Astrocyte of the hippocampus (primary cell): ENCODE results near the gene COBL.
A peak's percentile ranks its signal among the peaks of the same experiment; 100 is the strongest.
"Not testable (repeated sequence)": the region's sequence is repeated elsewhere in the genome, so short reads cannot be mapped to it uniquely, and the experiment has no call there.

ENCODE experiments used
- DNase-seq: peaks from one replicate; pipeline ENCODE4 v3.0.0; 2011; ENCODE audit warnings: low read depth, low spot score

Gene COBL

DNA sequence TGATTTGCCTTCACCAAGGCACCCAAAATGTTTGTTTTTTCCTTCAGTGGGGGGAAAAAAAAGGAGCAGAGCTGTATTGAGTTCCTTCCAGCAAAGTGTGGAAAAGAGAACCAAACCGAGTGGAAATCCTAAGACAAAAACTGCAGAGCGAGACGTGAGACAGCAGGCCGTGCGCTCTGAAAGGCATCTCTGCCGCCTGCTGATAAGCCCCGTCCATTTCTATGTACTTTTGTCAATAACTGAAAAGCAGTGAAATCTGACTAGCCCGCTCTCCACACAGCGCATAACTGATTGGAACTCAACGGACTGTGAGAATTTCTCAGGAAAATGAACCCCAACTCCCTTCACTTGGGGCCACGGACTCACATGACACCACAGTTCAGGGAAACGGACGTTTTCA, 83.2 kb downstream of the COBL start:
- no peak for DNase-seq

DNA sequence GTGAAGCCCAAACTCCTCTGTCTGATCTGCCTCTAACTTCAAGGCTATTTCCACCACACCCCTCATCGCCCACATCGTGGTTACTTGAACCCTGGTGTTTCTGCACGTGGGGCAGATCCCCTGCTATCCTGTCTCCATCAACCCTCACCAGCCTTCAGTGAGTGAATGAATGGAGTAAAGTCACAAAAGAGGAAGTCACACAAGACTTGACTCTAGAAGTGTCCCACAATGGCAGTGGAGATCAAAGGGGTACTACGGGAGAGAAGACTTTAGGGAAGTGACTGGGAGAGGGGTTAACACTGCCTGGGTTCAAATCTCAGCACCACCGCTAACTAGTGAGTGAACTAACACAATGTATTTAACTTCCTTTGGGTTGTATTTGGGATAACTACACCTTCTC, 85.9 kb downstream of the COBL start:
- no peak for DNase-seq

DNA sequence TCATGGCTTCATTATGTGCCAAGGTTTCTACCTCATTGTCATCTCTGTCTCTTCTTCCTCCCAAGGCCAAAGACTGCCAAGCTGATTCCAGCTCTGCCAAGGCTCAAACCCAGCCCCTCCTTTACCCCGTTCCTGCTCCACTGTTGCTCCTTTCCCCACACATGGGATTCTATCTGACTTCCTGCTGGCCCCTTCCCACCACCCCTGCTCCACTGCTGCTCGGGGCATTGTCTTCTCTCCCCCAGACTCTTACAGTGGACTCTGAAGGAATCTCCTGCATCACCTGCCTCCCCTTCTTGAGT, 86.3 kb downstream of the COBL start:
- no peak for DNase-seq

DNA sequence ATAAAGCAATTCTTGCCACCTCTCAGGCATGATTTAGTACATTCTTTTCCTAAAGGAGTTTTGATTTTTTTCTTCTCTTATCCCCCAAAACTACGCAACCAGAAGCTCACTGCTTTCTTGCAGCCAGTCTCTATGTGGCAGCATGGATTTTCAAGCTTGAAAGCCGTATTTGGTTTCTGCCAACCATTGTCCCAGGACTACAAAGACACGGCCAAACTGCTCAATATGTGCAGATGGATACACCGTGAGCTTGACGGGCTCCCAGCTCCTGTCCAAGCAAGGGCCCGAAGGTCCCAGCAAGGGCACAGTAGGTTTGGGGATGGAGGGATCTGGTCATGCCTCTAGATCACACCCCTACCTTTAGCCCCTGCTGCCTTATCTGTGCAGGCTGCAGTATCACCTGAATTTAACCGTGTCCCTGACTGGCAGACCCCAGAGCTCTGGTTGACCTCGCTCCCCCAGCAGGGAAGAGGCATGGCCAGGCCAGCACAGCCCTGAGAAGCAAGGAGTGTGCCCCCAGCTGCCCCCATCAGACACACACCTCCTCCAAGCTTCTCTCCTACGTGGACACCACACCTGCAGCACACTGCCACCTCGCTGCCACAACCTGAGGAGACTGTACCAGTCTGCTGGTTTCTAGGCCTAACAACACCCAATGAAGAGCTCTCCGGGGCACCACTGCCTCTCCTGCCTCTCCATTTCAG, 86.8 kb downstream of the COBL start:
- DNase-seq, result no peak

DNA sequence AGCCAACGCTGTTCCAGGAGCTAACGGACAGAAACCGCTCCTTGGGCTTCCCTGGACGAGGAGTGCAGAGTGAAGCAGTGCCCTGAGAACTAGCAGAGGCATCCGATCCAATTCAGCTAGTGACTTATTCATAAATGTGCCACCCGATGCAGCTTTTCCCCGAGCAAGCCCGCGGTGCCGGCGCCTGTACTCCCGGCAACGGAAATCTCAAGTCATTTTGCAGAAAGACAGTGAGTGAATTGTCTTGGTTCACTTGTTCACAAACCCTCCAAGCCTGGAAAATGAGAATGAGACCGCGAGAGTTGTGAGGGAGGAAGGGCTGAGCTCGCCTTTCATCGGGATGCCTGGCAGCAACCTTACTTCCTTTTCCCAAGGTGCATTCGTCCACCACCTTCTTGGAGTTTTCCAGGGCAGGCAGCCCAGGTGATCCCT, 87.5 kb downstream of the COBL start:
- peak; percentile 25 for DNase-seq

DNA sequence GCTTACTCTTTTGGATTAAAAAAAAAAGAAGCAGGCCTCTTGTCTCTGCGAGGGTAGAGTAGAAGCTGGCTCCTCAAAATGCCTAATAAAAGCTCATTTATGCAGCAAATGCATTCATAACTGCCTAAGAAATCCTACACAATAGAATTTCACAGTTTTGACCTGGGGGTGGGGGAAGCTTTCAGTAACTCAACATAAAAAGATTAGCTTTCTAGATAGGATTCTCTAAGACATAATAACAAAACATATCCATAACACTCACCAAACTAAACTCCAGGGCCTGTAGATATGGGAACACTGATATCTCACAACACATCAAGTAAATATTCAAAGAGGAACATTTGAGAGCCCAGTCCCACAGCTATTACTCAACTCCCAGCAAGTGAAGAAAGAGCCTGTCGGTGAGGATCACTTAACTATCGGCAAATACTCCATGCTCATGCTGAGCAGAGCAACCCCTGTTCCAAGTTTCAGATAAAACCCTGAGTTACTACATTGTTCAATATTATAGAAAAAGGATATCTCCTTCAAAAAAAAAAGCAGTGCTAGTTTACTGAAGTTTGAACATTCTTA, 88.1 kb downstream of the COBL start:
- no peak for DNase-seq

DNA sequence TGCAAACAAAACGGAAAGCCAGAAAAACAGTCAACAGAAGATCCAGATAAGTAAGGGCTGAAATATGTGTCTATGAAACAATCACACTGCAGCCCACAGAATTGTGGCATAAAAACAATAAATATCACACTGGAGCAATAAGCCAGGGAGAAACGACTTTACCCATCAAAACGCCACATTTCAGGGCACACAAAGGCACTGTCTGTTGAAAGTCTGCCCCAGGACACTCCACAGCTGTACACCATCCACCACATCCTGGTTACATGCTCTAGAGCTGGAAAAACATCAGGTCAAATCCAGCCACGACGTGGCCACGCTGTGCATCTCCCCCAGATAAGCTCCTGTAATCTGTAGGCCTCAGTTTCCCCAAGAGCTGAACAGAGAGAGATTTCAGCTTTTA, 88.7 kb downstream of the COBL start:
- no peak for DNase-seq

DNA sequence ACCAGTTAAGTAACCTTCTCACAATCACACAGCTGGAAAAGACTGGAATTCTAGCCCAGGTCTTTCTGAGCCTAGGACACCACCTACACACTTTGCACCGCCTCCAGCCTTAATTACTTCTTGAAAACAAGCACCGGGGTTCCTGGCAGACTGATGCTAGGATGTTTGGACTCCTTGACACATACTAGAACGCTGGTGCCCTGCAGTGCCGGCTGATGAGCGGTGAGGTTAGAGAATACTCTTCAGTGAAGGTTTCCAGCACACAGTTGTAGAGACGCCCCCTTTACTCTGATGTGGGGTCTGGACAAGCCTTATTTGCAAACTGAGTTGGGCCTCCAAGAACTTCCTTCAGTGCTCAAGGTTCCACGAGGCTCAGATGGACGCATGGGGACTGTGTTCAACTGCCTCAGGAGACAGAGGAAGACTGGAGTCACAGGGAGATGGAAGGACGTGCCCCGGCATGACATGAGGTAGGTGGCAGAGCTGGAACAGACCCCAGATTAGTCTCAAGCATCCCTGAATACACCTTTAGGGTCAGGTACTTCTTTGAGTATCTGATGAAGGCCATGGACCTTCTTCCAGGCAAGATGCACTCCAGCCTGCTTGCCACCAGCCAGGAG, 89.6 kb downstream of the COBL start:
- no peak for DNase-seq

DNA sequence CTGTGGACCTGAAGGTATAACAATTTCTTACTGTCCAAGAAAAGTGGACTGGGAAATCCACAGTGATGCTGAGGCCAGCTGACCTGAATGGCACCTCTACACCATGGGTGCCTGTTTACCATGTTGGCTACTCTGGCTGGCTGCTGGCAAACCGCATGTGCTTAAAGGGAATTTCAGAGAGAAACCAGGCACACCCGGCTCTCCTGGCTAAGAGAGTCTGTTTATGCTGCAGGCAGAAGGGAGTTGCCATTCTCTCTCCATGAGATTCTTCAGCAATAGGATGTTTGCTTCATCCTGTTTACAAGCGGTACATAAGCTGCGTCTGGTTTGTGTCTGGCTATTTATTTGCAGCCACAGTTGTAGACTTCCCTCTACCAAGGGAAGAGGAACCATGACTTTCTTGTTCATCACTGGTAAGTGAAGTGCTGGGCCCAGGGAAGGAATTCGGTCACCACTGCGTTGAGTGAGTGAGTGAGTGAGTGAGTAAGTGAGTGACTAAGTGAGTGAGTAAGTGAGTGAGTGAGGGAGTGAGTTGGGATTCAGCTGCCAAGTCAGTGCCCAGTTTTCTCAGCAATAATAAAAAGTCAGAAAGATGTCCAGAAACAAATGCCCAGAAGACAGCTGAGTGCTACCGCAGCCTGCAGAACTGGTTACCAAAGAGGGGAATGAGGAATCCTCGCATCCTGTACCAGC, 90.4 kb downstream of the COBL start:
- DNase-seq, result no peak

DNA sequence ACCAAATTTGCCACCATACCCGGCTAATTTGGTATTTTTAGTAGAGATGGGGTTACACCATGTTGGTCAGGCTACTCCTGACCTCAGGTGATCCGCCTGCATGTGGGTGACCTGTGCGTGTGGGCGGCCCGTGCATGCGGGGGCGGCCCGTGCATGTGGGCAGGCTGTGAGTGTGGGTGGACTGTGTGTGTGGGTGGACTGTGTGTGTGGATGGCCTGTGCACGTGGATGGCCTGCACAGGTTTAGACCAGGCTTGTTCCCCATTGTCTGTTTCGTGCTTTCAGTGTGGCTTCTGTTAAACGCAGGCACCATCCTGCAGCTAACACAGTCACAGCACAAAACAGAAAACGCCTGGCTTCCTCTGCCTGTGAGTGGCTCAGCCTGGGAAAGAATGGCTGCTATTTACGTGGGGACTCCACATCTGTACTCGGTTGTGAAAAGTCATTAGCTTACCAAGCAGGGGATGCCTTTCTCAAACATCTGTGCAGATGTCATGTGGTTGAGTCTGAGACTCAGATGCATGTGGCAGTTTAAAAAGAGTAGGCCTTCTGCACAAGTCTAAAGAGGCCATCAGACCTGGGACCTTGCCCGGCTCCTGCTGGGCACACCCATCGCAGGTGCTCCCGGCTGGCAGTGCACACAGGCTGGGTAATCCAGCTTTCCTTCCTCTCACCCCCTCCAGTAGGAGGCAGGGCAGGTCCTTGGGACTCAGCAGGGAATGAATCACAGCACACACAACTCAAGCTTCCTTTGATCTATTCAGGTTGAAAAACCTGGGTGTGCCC, 91.6 kb downstream of the COBL start:
- DNase-seq, result no peak

DNA sequence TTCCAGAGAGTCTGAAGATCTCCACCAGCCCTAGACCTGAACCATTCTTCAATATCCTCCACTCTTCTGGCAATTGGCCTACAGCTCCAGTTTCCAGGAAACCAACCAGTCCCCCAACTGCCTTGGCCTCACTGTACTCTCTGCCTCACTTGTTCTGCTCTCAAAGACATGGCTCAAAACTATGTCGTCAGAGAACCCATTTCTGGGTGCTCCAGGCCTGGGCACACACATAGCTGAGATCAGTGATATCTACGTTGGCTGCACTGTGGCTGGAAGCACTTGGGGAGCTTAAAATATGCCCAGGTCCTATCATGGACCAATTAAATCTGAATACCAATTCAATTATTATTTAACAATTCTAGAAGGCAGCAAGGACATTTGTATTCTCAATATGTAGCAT, 93.1 kb downstream of the COBL start:
- no peak for DNase-seq

DNA sequence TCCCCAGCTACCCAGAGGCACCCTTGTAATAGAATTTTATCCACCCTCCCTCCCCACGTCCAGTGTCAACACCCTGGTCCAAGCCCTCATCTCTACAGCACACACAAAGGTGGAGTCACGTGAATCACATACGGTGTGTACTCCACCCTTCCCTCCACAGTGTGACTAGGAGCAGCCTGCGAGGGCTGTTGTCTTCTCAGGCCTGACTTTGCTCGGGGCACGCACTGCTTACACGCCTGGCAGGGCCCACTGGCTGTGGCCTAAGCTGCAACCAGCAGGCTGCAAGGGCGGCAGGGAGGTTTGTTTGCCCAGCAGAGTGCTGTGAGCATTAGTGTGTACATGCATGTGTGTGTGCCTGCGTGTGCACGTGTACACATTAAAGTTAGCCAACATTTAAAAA, 93.7 kb downstream of the COBL start:
- DNase-seq, result no peak

DNA sequence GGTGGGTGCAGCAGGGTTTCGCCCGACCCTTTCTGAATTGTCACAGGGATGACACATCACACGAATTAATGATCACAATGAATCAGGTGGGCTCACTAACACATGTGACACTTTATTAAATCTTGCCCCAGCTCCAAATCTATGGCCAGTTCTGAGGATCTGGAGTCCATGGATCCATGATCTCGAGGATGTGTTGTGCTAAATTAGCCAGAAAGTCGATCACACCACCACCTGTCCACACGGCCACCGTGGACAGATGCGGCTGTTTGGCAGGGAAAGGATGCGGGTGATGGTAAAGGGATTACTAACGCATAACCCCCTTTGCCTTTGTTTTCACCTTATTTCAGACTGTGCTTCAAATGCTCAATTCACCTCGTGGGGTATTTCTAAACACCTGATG, 96.4 kb downstream of the COBL start:
- DNase-seq, result no peak

DNA sequence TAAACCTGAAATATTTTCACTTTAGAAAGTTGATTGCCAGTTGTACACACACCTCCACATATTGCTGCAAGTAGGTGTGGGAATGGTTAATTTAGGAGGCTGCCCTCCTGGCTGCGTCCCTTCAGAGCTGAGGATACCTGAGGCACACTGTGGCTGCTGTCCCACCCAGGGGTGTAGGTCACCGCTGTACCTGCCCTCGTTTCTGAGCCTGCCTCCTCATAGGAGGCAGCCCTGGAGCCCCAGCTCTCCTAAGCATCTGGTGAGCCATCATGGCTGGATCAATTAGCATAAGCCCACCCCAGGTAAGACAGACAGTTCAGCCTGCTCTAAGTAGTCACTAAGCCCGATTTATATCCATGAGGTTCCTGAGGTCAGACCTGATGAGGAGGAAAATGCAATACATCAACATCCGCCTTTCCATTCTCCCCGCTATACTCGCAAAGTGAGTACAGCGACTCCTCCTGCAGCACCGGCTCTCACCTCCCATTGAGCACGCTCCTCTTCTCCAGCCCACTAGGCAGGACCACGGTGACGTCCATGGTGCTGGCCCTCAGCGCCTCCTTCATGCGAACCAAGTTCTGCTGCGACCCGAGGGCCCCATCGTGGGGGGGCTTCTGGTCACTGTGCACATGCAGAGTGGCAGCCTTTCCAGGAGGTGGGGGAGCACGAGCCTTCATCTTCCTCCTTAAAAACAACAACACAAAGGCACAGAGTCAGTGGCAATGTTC, 97.2 kb downstream of the COBL start:
- DNase-seq, result no peak

DNA sequence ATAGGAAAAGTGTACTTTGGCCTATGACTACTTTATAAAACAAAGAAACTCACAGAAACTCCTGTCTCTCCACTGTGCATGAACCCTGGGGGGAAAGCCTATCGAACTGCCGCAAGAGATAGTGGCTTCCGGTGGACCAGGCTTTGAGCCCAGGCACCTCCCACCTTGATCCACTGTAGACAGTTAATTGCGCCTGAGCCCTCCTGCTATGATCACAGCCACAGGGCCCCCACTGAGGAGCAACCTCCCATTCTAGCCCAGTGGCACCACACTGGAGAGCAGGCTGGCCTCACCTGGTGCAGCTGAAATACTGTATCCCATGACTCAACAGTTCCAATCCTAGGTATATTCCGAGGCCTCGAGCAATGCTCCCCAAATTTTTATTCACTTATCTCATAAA, 98.8 kb downstream of the COBL start:
- no peak for DNase-seq

DNA sequence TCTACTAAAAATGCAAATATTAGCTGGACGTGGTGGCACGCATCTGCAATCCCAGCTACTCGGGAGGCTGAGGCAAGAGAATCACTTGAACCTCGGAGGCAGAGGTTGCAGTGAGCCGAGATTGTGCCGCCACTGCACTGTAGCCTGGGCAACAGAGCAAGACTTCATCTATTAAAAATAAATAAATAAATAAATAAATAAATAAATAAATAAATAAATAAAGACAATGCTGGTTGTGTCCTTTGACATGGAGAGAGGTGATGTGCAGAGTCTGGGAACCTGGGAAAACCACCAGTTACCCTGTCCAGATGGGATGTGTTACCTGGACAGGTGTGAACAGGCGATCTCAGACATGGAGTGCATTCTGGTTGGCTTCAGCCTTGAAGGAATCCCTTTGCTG, 102.5 kb downstream of the COBL start:
- DNase-seq, result no peak

DNA sequence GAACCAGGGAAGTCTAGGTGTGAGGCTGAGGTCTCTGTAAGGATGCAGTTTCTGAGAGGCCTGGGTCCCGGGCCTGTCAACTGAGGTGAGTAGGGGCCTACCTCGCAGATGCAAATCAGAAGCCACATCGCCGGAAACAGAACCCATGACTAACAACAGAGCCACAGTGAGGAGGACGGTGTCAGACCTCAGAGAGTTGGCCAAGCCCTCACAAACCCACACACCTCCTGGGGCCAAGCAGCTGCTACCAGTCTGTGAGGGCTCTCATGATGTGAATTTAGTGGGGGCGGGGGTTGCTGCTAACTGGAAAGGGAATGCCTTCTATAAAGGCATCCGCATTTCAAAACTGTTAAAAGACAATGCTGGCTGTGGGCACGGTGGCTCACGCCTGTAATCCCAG, 103.0 kb downstream of the COBL start:
- no peak for DNase-seq

DNA sequence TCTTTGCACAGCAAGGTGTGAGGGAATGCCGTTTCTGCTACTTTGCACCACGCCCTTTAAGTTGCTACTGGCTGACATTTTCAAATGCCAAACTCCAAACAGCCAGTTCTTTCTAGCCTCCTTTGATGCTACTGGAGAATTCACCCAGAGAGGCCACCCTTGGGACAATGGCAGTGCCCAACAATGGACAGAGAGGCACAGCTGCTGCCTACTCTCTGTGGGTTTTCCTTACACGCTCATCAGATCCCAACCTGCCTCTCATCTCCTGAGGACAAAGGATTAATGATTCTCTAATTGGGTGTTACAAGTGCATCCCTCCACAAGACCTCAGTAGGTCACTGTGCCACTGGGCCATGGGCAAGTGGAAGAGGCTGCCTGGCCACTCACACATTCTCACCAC, 105.8 kb downstream of the COBL start:
- no peak for DNase-seq

DNA sequence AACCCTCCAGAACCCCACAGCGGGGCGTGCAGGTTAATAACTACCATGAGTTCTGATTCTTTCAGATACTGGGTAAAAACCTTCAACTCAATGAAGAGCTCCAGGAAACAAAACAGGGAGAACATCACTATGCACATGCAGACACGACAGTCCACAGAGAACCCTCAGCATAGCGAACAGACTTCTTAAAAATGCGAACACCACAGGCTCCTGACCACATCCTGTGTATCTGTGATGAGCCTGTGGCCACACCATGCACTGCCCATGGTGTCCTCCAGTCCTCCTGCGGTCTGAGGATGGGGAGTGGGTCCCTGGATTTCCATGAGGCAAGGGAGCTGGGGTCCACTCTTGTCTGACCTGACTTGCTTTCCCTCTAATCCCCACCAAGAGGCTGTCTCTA, 107.2 kb downstream of the COBL start:
- no peak for DNase-seq

DNA sequence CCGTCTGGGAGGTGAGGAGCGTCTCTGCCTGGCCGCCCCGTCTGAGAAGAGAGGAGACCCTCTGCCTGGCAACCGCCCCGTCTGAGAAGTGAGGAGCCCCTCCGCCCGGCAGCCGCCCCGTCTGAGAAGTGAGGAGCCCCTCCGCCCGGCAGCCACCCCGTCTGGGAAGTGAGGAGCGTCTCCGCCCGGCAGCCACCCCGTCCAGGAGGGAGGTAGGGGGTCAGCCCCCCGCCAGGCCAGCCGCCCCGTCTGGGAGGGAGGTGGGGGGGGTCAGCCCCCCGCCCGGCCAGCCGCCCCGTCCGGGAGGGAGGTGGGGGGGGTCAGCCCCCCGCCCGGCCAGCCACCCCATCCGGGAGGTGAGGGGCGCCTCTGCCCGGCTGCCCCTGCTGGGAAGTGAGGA, 108.5 kb downstream of the COBL start:
- not testable (repeated sequence) for DNase-seq

DNA sequence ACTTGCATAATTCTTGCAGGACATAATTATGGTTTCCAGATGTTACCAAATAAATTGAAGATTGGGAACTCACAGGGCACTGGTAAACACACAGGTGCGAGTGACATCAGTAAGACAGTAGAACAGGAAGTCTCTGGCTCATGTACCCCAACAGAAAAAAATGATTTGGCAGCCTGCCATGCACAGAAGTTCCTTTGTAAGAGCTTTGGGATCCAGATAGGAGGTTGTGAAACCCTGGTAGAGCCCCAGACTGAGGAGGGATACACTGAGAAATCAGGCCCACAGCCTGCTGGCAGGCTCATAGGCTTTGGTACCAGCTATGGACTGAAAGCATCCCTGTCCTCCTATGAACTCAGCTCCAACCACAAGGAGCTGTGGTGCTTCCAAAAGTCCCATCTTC, 118.0 kb downstream of the COBL start:
- DNase-seq, result no peak

DNA sequence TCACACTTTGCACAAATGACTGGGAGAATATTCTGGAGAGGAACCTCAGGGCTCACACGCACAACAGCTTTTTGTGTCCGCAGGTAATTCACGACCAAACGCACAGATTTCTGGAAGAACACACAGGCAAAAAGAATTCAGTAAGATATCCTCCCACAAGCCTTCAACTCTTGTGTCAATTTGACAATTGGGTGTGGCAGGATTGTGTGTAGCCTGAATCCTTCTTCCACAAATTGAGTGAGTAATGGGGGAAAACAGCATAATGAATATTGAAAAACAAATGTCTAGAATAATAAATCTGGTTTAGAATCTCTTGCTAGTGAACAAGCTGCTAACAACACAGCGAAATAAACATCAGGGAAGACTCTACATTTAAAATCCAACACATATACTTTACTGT, 125.6 kb downstream of the COBL start:
- no peak for DNase-seq
